Activated T-cell treated with anti-CD3 and anti-CD28 coated beads for 24 hours (primary cell): Measurements from ENCODE around the gene CDKN2AIP.
"Not testable (repeated sequence)": the region's sequence is repeated elsewhere in the genome, so short reads cannot be mapped to it uniquely, and the experiment has no call there.

Experiments
- DNase-seq: peaks from one replicate; pipeline ENCODE4 v3.0.0-alpha.2; 2020; ENCODE audit warnings: low read depth

The CDKN2AIP gene

GRCh38 chr4:183413234-183414200 is 30.9 kb upstream of the CDKN2AIP start:
- DNase-seq = no peak

- no peak for DNase-seq
Observed at GRCh38 chr4:183416879-183417755, 27.3 kb upstream of the CDKN2AIP start.

GRCh38 chr4:183422962-183423631 is 21.3 kb upstream of the CDKN2AIP start:
- DNase-seq = no peak

- no peak for DNase-seq
Observed at GRCh38 chr4:183424109-183424744, 20.2 kb upstream of the CDKN2AIP start.

- no peak for DNase-seq
Observed at GRCh38 chr4:183426507-183426906, 17.9 kb upstream of the CDKN2AIP start.

- DNase-seq = no peak
Observed at GRCh38 chr4:183429489-183429888, 14.9 kb upstream of the CDKN2AIP start.

GRCh38 chr4:183430317-183430993 is 14.0 kb upstream of the CDKN2AIP start:
- DNase-seq = no peak

GRCh38 chr4:183430994-183431347 is 13.5 kb upstream of the CDKN2AIP start:
- no peak for DNase-seq

- DNase-seq = no peak
Observed at GRCh38 chr4:183431614-183432013, 12.8 kb upstream of the CDKN2AIP start.

GRCh38 chr4:183433183-183433582 is 11.3 kb upstream of the CDKN2AIP start:
- DNase-seq = not testable (repeated sequence)

GRCh38 chr4:183434264-183434663 is 10.2 kb upstream of the CDKN2AIP start:
- no peak for DNase-seq

- no peak for DNase-seq
Observed at GRCh38 chr4:183434666-183435190, 9.7 kb upstream of the CDKN2AIP start.

- DNase-seq = no peak
Observed at GRCh38 chr4:183435803-183436202, 8.6 kb upstream of the CDKN2AIP start.

- no peak for DNase-seq
Observed at GRCh38 chr4:183436417-183436816, 8.0 kb upstream of the CDKN2AIP start.

- DNase-seq = no peak
Observed at GRCh38 chr4:183437452-183437851, 7.0 kb upstream of the CDKN2AIP start.

- DNase-seq = no peak
Observed at GRCh38 chr4:183438458-183439113, 5.8 kb upstream of the CDKN2AIP start.

GRCh38 chr4:183441276-183441675 is 3.2 kb upstream of the CDKN2AIP start:
- DNase-seq = no peak

- DNase-seq = peak; percentile 19
Observed at GRCh38 chr4:183443655-183444213, 702 bp upstream of the CDKN2AIP start.

- DNase-seq = no peak
Observed at GRCh38 chr4:183445097-183445428, 627 bp downstream of the CDKN2AIP start.

GRCh38 chr4:183447646-183448045 is 3.2 kb downstream of the CDKN2AIP start:
- no peak for DNase-seq
